GM21367 (cell line): ENCODE measurements around the gene PSME4.
"Not testable (repeated sequence)": the region's sequence is repeated elsewhere in the genome, so short reads cannot be mapped to it uniquely, and the experiment has no call there.

Source experiments
- ATAC-seq: cut with Tn5 transposase; IDR thresholded peaks from one replicate; pipeline ENCODE4 v1.9.1; 2021; ENCODE audit not compliant: unreplicated experiment

The PSME4 gene

DNA sequence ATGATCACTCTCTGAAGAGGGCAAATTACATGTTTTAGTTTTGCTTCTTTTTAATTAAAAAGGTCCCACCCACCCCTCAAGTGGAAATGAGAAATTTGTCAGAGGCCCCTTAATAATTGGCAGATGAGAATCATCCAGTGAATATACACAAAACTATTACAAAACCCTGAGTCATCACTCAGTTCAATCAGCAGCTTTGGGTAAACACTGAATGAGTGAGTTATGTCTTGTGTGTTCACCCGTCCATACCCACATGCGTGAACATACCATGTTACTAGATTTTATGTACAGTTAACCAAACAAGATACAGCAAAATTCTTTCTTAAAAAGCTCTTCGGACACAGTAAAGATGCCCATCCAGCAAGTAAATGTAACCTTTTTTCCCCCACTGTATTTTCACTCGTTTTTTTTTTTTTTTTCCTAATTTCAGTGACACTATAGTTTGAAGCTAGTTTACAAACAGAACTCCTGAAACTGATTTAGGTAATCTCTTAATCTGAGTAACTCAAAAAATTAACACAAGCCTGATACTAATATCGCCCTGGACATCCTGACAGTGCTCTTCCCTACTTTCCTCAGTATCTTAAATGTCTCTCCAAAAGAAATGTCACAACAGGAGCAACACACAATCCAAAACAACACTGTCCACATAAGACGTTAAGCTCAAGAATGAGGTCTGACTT is 1.4 kb downstream of the PSME4 start:
- ATAC-seq: peak; percentile 0

DNA sequence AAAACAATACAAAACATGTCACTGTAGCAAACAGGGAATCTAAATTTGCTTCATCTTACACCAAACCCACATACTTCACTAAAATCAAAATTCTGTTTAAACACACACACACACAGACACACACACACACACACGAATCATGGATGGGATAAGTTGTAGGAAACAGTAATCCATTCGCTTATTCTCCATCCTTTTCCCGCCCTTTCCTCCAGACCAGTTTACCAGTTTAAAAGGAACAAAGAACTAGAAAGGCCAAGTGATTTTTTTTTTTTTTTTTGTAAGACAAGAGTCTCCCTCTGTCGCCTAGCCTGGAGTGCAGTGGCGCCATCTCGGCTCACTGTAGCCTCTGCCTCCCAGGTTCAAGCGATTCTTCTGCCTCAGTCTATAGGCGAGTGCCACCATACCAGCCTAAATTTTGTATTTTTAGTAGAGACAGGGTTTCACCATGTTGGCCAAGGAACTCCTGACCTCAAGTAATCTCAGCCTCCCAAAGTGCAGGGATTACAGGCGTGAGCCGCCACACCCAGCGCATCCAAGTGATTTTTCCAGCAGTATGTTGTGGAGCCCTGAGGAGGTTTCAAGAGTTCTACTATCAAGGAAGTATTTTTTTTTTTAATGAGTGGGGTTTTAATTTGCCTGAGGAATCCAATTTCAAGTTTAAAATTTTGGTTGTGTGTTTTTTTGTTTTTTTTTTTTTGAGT is 5.7 kb downstream of the PSME4 start:
- no peak for ATAC-seq

DNA sequence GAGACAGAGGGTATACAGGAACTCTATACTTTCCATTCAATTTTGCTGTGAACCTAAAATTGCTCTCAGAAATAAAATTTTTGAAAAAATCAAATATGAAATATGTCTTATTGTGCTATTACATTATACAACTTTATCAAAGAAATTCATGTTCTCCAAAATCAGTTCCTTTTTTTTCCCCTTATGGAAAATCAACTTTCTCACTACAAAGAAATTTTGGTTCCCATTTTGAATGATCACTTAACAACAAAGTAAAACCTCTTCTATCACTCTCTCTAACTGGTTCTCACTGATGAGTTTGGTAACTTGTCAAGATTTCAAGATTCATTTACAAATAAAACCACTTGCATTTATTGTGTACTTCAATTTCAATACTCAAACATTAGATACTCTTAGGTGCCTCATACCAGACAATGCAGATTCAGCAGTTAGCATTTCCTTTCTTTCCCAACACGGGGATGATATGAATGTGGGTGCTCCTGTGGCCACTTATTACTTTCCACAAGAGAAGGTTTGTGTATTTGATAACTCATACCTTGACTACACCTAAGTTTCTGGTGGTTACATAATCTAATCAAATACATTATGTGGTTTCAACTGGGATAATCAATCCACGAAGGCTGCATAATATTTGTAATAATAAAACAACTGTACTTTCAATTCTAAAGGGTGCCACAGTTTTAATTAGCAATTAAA is 6.4 kb downstream of the PSME4 start:
- ATAC-seq: no peak

DNA sequence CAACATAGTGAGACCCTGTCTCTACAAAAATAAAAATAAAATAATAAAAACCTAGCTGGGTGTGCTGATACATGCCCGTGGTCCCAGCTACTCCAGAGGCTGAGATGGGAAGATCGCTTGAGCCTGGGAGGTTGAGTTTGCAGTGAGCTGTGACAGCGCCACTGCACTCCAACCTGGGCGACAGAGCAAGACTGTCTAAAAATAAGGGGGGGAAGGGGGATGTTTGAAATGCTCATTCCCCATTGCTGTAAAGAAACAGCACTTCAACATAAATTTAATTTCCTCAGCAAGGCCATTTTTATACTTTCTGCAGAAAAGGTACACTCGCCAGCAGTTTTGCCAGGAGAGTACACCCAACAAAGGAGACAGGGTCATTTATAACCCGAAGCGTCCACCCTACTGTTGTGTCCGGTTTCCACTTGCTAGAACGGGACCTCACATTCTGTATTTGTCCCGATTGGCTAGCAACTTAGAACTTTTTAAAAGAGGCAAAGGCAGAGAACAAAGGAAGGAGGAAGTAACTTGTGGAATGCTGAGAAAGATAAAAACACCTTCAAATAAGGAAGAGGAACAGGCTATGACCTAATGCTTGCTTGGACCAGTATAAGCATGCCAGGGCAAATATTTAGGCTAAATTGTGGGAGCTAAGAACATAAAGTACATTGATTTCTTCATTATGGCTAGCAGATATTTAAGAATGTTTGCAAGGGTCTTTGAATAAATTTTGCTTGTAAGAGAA is 9.1 kb downstream of the PSME4 start:
- not testable (repeated sequence) for ATAC-seq

DNA sequence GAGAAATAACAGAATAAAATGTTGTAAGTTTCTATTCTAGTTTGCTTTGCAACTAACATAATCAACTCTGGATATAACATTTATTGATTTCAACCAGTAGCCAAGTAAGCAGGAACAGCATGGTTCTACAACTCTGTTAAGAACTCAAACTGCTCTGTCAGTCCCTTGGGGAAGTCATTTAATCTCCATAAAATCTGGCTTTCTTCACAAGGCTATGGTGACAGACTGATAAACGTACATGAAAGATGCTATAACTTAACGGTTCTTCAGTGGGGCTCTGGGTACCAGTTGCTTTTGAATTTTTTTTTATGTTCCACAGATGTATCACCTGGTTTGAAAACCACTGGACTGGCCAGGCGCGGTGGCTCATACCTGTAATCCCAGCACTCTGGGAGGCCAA is 10.3 kb downstream of the PSME4 start:
- no peak for ATAC-seq

DNA sequence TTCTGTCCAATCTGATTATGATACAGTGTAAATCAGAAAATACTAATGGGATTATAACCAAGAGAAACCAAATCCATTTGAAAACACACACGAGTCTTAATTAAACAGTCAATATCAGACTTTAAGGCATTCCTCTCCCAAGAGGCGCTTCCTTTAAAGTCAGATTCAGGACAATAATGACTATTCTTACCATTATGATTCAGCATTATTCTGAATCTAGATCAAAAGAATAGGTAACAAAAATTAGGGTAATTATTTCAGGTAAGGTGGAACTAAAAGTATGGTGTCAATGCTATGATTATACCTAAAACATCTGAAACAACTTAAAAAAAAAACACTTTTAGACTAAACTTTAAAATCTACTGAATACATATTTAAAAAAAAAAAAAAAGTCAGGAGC is 12.3 kb downstream of the PSME4 start:
- ATAC-seq: no peak

DNA sequence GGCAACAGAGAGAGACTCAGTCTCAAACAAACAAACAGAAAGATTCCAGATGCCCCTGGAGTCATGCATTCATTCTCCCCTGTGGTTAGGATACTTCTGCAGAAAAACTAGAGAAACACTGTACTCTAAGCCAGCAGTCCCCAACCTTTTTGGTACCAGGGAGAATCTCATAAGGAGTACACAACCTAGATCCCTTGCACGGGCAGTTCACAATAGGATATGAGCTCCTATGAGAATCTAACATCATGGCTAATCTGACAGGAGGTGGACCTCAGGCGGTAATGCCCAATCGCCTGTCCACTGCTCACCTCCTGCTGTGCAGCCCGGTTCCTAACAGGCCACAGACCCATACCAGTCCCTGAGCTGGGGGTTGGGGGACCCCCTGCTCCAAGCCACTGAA is 18.3 kb downstream of the PSME4 start:
- ATAC-seq: no peak

DNA sequence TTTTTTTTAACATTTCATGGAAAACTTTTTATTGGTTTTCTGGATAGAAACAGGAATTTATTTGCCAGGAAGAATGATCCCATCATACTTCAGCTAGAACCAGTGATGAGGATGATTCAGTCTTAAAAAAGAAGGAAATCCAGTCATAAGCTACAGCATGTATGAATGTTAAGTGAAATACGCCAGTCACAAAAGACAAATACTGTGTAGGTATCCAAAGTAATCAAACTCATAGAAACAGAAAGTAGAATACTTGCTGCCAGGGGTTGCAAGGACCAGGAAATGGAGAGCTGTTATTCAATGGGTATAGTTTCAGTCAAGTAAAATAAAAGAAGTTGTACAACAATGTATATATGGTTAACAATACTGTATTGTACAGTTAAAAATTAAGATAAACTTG is 21.3 kb downstream of the PSME4 start:
- no peak for ATAC-seq

DNA sequence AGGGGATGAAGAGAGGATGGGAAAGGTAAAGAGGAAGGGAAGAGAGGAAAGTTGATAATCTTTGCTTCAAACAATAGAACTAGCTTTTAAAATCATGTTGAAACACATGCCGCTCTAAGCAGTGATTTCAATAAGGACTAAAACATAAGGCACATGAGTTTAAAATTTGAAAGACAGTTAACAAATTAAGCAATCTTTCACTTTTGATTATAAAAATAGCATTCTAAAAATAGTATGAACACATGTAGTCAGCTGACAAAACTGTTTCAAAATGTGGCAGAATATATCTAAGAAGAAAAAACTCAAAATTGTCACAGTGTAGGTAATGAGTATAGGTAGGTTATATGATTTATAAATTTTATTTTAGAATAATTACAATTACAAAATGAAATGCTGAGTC is 25.3 kb downstream of the PSME4 start:
- ATAC-seq: no peak

DNA sequence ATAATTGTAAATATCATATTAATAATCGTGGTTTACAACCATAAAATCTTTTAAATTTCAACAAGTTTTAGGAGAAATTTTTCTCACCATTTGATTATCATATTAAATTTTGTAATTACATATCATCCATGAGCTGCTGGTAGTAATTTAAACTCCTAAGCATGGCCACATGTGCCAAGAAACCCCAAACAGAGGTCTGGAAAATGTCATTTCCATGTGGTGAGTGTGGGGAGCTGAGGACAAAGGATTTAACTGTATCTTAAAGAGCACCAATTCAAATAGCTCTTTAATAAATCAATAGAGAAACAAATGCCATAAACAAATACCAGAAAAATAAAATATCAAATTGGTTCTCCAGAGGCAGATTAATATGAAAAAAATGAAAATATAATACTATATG is 26.3 kb downstream of the PSME4 start:
- ATAC-seq: no peak

DNA sequence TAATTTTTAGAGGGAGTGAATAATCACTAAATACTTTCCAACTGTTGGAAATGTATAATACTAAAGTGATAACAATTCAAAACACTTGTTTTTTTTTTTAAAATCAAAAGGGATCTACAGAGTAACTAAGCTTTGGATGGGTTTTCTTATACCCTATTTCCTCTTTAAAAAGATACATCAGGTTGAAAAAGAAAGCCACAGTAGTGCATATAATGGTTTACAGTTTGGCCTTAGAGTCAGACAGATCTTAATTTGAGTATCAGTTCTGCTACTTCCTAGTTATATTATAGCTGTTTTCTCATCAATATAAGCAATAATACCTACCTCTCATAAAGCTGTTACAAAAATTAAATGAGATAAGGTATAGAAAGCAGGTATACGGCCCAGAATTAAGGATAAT is 28.5 kb downstream of the PSME4 start:
- no peak for ATAC-seq

DNA sequence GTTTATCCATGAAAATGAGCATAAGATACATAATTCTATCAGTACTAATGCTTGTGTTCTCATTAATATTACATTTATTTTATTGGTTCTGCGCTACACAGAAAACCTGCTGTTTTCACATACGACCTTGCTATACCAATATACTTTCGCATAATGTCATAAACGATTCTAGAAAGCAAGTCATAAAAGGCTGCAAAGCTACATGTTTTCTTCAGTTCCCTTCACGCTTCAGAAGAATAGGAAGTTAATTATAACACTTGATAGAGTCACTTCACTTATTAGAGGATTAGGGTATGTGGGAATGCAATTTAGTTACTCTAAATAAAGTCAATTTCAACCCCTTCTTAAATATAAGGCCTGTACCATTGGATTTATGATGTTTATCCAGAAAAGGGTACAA is 29.0 kb downstream of the PSME4 start:
- ATAC-seq: no peak

DNA sequence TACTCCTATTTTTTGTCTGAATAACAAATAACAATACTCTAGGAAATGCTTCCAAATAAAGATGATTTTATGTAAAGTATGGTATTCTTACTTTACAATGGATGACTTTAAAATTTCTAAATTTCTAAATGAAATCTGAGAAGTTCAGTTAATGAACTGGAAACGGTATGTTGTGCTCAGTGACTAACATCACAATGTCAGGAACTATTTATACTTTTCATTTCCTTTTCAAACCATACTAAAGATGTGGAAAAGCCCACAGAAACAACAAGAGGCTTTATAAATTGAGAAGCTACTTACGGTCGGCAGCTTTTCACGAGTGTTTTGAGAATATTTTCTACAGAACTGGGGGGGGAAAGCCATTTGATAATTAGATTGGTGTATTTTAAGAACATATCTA is 31.1 kb downstream of the PSME4 start:
- no peak for ATAC-seq

DNA sequence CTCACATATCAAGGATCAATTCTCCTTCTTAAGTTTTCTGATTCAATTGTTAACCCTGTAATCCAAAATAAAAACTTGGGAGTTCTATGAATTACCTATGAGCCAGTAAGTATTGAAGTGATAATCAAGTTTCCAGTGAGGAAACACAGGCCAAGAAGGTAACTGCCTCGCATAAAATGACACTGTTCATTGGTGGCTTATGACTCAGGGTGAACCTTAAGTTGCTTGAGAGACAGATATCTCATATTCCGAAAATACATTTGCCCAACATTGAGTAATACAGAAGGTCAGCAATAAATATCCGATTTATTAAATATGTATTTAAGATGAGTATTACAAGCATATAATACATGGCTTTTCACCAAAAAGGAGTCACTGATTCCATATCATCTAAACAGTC is 31.9 kb downstream of the PSME4 start:
- ATAC-seq: no peak

DNA sequence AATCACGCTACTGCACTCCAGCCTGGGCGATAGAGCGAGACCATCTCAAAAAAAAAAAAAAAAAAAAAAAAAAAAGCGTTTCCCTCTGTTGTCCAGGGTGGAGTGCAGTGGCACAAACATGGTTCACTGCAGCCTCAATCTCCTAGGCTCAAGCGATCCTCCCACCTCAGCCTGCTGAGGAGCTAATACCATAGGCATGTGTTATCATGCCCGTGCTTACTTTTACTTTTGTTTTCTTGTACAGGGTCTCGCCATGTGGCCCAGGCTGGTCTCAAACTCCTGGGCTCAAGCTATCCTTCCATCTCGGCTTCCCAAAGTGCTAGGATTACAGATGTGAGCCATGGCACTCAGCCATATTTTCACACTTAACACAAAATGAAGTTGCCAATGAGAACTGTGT is 37.5 kb downstream of the PSME4 start:
- ATAC-seq: no peak

DNA sequence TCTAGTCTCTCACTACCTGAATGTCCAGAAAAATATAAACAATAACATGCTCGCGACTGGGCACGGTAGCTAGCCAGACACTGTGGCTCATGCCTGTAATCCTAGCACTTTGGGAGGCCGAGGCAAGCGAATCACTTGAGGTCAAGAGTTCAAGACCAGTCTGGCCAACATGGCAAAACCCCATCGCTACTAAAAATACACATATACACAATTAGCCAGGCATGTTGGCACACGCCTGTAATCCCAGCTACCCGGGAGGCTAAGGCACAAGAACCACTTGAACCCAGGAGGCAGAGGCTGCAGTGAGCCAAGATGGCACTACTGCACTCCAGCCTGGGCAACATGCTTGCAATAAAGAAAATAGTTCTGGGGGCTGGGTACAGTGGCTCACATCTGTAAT is 44.5 kb downstream of the PSME4 start:
- not testable (repeated sequence) for ATAC-seq

DNA sequence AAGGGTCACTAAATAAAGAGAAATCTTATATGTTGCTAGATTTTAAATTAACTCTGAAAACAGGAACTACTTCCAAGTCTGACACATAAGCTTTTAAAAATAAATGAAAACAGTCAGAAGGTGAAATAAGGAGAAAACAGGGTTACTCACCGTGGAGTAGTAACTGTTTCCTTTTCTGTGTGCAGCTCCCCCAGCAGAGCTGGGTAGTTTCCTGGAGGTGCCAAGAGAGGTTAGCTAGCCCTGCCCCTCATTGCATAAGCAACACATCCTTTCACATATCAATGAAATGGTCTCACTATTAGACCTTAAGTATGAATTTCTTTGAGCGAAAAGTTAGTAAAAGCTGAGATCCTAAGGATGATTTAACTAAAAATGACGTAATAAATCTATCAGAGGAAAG is 57.1 kb downstream of the PSME4 start:
- ATAC-seq: peak; percentile 92

DNA sequence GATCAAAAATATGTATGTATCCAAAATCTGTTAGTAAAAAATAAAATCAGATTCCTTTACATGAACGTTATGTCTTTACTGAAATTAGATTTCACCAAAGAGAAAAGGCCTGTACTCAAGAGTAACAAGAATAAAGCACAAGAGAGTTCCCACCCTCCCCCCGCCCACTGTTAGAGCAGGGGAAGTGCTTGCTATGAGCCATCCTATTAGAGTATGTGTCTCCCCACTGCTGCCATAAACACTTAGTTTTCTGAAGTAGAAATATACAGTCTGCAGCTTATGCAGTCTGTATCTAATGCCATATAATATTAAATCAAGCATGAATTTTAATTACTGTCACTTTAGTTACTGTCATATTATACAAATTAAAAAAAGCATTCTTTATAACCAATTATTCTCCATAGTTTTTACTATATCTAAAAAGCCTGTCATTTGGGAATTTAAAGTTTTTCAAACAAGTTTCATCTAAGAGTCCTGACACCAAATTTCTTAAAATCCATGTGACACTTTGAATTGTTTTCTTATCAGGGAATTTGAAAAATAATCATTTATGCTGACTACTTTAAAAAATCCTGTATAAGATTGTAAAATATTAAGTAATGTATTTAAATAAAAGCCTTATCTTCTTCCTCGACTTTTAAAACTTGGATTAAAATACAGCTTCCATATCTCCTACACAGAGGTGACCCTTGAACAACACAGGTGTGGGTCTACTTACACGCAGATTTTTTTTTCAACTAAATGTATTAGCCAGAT is 59.2 kb downstream of the PSME4 start:
- no peak for ATAC-seq

DNA sequence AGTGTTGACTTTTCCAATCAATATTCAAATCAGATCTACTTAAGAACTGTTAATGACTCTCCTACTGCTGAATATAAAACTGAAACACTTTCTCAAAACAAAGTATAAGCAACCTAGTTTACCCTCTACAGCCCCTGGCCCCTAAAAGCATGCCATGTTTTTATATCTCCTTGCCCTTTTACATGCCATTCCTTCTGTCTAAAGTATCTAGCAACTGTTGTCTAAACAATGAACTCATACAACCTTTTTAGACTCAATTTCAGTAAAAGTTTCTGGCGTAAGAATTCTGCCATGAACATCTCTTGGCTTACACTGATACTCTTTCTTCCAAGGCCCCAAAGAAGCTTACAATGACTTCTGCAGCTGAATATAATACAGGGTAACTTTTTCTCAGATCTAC is 63.2 kb downstream of the PSME4 start:
- ATAC-seq: no peak

DNA sequence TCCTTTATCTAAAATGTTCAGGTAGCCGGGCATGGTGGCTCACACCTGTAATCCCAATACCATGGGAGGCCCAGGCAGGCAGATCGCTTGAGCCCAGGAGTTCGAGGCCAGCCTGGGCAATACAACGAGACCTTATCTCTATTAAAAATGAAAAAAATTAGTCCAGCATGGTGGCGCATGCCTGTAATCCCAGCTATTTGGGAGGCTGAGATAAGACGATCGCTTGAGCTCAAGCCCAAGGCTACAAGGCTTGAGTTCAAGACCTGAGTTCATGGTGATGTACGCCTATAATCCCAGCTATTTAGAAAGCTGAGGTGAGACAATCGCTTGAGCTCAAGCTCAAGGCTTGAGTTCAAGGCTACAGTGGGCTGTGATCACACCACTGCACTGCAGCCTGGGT is 65.4 kb downstream of the PSME4 start:
- ATAC-seq: no peak

DNA sequence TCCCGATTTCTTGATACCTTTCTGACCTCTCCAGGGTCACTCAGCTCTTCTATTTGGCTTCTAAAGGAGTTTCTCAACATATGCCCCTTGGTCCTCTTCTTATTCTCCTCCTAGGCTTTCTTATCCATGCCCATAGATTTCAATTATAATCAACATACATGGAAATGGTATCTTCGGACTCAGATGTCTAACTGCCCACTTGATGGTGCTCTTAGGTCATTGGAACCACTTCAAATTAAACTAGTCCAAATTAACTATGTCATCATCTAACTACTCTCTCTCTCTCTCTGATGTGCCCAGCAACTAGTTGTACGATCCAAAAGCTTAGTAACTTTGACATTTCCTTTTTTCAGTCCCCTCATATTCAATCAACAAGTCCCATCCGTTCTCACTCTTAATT is 67.8 kb downstream of the PSME4 start:
- ATAC-seq: no peak
